ENCODE results near the gene ETV6.

The ETV6 gene

DNA sequence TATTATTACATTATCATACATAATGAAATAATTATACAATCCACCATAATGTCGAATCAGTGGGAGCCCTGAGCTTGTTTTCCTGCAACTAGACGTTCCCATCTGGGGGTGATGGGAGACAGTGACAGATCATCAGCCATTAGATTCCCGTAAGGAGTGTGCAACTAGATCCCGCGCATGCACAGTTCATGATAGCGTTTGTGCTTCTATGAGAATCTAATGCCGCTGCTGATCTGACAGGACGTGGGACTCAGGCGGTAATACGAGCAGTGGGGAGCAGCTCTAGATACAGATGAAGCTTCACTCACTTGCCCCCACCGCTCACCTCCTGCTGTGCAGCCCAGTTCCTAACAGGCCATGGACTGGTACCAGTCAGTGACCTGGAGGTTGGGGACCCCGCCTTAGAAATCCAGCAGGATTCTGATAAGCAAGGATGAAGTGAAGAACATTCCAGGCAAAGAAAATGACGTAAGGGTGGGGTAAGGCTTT, 204.6 kb downstream of the ETV6 start:
- no peak for DNase-seq
- TF ChIP-seq GATA1 (IDR thresholded peaks at IDR 0.05; ENCODE audit: low read depth, low read length) (no peak), POLR2A (IDR thresholded peaks at IDR 0.05; ENCODE audit: low read length) (no peak)

DNA sequence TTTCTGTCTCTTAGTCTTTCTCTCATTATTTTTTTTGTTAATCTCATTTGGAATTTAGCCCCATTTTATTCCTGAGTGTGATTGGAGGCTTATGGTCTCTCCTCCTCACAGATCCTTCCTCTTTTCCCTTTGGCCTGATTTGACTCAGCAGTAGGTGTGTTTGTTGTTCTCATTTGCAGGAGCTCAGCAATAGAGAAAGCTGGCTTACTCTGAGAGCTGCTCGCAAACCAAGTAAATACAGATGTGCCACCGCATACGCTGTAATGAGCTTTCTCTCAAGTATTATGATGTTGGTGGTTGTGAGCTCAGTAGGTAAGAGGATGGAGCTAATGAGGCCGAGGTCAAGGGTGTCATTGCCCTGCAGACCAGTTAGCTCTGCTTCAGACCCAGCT, 206.5 kb downstream of the ETV6 start:
- no peak for DNase-seq

DNA sequence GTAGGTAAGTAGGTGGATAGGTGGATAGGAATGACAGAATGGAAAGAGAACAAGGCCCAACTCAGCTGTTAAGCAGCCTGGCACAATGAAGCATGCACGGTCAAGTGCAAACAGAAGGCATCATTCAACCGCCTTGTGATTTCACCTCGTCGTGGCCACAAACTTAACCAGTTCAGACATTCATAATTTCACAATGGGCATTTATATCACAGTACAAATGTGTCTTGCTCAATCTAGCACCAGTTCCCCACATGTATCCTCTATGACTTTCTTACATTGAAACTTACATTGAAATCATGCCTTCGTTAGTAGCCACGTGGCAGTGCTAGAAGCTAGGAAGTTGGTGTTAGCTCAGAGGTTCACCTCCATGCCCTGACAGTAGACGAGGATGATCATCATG, 207.5 kb downstream of the ETV6 start:
- TF ChIP-seq POLR2A (IDR thresholded peaks at IDR 0.05; ENCODE audit: low read length) (no peak), GATA1 (IDR thresholded peaks at IDR 0.05; ENCODE audit: low read depth, low read length) (no peak)
- DNase-seq = no peak

More for the DNA sequence above, 206.5 kb downstream of the ETV6 start:
- TF ChIP-seq POLR2A (IDR thresholded peaks at IDR 0.05; ENCODE audit: low read length) (no peak), GATA1 (IDR thresholded peaks at IDR 0.05; ENCODE audit: low read depth, low read length) (no peak)

DNA sequence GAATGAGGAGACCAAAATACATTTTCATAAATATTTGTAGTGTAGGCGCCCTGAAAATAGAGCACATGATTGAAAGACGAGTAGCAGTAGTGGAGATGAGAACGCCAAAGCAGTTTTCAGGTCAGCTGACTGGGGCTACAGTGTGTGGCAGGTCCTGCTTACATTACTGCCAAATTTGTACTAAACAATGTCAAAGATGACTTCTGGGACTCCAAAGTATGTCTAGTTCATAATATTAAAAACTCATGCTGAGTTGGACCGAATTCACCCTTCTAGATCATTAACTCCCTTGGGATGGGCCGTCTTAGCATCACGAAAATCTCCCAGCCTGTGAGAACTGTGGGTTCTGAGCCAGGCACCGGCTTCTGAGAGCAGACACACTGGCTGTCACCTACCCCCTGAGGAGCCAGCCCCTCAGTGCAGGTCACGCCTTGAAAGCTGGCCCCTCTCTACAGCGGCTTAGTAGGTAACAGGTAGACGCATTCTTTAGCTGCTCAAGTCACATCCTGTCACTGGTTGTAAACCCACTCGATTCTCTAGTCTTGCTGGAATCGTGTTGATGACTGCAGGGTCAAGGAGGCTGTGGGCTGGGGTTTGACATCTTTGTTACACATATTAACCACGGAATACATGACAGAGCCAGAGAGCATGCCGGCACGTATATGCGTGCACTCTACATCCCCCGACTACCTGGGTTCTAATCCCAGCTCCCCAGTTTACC, 210.4 kb downstream of the ETV6 start:
- no peak for TF ChIP-seq GATA1 (IDR thresholded peaks at IDR 0.05; ENCODE audit: low read depth, low read length)
- TF ChIP-seq POLR2A (IDR thresholded peaks at IDR 0.05; ENCODE audit: low read length) = no peak

GRCh38 chr12:11861155-11861863, 211.8 kb downstream of the ETV6 start:
- no peak for DNase-seq
- no peak for TF ChIP-seq GATA1 (IDR thresholded peaks at IDR 0.05; ENCODE audit: low read depth, low read length)
- no peak for TF ChIP-seq POLR2A (IDR thresholded peaks at IDR 0.05; ENCODE audit: low read length)

More for the DNA sequence above, 210.4 kb downstream of the ETV6 start:
- DNase-seq = no peak

GRCh38 chr12:11861864-11862600, 212.6 kb downstream of the ETV6 start:
- no peak for DNase-seq
- TF ChIP-seq GATA1 (IDR thresholded peaks at IDR 0.05; ENCODE audit: low read depth, low read length) (no peak), POLR2A (IDR thresholded peaks at IDR 0.05; ENCODE audit: low read length) (no peak)

DNA sequence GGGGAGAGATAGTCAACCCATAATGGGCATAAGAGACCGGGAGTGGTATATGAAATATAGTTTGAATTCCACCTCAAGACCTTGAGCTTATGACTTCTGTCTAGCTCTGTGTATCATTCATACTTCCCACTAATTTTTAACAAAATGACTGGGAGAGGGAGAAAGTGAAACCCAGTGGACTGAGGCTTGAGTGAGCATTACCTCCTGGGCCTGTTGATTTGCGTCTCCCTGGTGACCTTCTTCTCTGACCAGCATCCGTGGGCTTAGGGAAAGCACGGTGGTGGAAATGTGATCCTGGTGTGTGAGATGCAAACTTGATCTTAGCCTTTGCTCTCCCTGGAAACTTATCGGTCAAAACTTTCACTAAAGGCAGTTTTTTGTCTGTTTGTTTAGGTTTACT, 213.3 kb downstream of the ETV6 start:
- no peak for TF ChIP-seq POLR2A (IDR thresholded peaks at IDR 0.05; ENCODE audit: low read length)
- no peak for TF ChIP-seq GATA1 (IDR thresholded peaks at IDR 0.05; ENCODE audit: low read depth, low read length)
- no peak for DNase-seq

DNA sequence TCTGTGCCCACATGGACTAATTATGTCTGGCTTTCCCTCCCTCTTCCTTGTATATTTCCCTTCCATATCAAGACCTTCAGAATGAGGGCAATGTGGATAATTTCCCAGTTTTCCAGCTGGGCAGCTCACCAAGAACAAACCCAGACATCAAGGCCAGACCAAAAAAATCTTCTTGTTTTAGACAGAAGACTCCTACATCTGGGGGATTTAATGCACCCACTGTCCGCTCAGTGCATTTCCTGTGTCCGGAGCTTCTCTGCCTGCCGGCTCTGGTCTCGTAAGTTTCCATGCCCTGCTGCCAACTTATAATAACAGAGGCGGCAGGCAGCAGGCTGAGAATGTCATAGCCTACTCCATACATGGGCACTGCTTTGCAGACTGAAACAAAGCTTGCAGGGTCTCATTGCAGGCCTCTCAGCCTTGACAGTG, 214.0 kb downstream of the ETV6 start:
- DNase-seq = no peak
- TF ChIP-seq POLR2A (IDR thresholded peaks at IDR 0.05; ENCODE audit: low read length) = no peak

GRCh38 chr12:11863988-11864387, 214.5 kb downstream of the ETV6 start:
- TF ChIP-seq GATA1 (IDR thresholded peaks at IDR 0.05; ENCODE audit: low read depth, low read length) = no peak
- no peak for TF ChIP-seq POLR2A (IDR thresholded peaks at IDR 0.05; ENCODE audit: low read length)
- no peak for DNase-seq

GRCh38 chr12:11865824-11866223, 216.3 kb downstream of the ETV6 start:
- peak in 1 of 2 experiments; percentile 3 for DNase-seq
- TF ChIP-seq POLR2A (IDR thresholded peaks at IDR 0.05; ENCODE audit: low read length) (no peak), GATA1 (IDR thresholded peaks at IDR 0.05; ENCODE audit: low read depth, low read length) (no peak)

DNA sequence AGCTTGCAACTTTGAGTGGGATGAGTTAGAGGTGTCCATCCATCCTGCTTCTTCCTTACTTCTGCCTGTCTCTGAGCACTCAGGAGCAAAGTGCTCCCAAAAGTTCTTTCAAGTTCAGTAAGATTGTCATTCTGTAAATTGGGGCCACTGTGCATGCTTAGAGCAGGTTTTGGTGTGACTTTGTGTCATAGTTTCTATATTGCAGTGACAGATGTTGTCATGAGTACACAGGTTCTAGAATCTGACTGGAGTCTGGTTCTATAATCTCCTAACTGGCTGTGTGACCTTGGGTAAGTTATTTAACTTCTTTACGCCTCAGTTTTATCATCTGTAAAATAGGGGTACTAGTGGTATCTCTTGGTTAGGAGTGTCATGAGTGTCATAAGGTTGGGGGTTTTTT, 218.6 kb downstream of the ETV6 start:
- DNase-seq = no peak
- TF ChIP-seq GATA1 (IDR thresholded peaks at IDR 0.05; ENCODE audit: low read depth, low read length) = no peak
- TF ChIP-seq POLR2A (IDR thresholded peaks at IDR 0.05; ENCODE audit: low read length) = no peak

DNA sequence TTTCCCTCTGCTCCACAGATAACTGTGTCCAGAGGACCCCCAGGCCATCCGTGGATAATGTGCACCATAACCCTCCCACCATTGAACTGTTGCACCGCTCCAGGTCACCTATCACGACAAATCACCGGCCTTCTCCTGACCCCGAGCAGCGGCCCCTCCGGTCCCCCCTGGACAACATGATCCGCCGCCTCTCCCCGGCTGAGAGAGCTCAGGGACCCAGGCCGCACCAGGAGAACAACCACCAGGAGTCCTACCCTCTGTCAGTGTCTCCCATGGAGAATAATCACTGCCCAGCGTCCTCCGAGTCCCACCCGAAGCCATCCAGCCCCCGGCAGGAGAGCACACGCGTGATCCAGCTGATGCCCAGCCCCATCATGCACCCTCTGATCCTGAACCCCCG, 219.9 kb downstream of the ETV6 start:
- TF ChIP-seq GATA1 (IDR thresholded peaks at IDR 0.05; ENCODE audit: low read depth, low read length) (no peak), POLR2A (IDR thresholded peaks at IDR 0.05; ENCODE audit: low read length) (no peak)
- DNase-seq = no peak

GRCh38 chr12:11870041-11870451, 220.6 kb downstream of the ETV6 start:
- TF ChIP-seq GATA1 (IDR thresholded peaks at IDR 0.05; ENCODE audit: low read depth, low read length) (no peak), POLR2A (IDR thresholded peaks at IDR 0.05; ENCODE audit: low read length) (no peak)
- DNase-seq = no peak

DNA sequence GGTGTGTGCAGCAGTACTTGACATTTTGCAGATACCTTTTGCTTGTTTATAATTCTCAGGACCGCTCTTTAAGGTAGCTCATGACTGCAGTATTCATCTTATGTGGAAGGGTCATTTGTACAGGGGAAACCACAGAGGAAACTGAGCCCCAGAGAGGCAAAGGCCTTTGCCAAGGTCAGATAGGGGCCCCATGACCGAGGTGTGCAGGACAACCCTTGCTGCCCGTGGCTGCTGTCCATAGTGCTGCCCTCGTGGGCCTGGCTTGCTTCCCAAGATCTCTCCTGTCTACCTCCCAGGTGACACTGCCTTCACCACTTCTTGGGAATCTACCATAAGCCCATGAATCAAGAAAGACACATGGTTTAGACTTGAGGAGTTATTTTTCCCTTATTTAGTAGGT, 222.6 kb downstream of the ETV6 start:
- DNase-seq = no peak
- TF ChIP-seq GATA1 (IDR thresholded peaks at IDR 0.05; ENCODE audit: low read depth, low read length) = no peak
- no peak for TF ChIP-seq POLR2A (IDR thresholded peaks at IDR 0.05; ENCODE audit: low read length)

Data from erythroblast (primary cell).